Neural cell (in vitro differentiated cells): ENCODE results near the gene MSI2.

Experiments
- CTCF ChIP-seq: fragments of 450-650 bp; IDR thresholded peaks from 2 replicates; pipeline ENCODE4 v1.5.1; 2014; ENCODE audit warnings: antibody characterized with exemption, mild to moderate bottlenecking, moderate library complexity; ENCODE audit not compliant: poor library complexity, severe bottlenecking
- EP300 ChIP-seq: fragments of 450-650 bp; conservative IDR thresholded peaks from 2 replicates; pipeline ENCODE4 v1.6.1; 2014; ENCODE audit warnings: antibody characterized with exemption, mild to moderate bottlenecking, moderate library complexity; ENCODE audit not compliant: poor library complexity, severe bottlenecking
- EZH2 ChIP-seq: fragments of 200-600, 300-800 bp; shearing (Covaris generic), sonication (generic); IDR thresholded peaks from 2 replicates; pipeline ENCODE4 v1.6.1; 2014; ENCODE audit warnings: antibody characterized with exemption, low read length, borderline replicate concordance, mild to moderate bottlenecking; ENCODE audit not compliant: insufficient read depth, poor library complexity, severe bottlenecking
- MXI1 ChIP-seq: fragments of 450-650 bp; conservative IDR thresholded peaks from 2 replicates; pipeline ENCODE4 v1.6.1; 2014; ENCODE audit warnings: antibody characterized with exemption, mild to moderate bottlenecking; ENCODE audit not compliant: poor library complexity, severe bottlenecking
- POLR2AphosphoS5 ChIP-seq: IDR thresholded peaks from 2 replicates; pipeline ENCODE4 v1.6.1; 2012
- RAD21 ChIP-seq: fragments of 450-650 bp; conservative IDR thresholded peaks from 2 replicates; pipeline ENCODE4 v1.6.1; 2014; ENCODE audit warnings: antibody characterized with exemption, mild to moderate bottlenecking, moderate library complexity
- REST ChIP-seq: IDR thresholded peaks from 2 replicates; pipeline ENCODE4 v1.6.1; 2012; ENCODE audit warnings: borderline replicate concordance
- SMC3 ChIP-seq: fragments of 450-650 bp; conservative IDR thresholded peaks from 2 replicates; pipeline ENCODE4 v1.6.1; 2014; ENCODE audit warnings: antibody characterized with exemption, mild to moderate bottlenecking, moderate library complexity; ENCODE audit not compliant: poor library complexity

GRCh38 chr17:57595947-57596695 is 339.8 kb downstream of the MSI2 start:
- TF ChIP-seq EZH2 (no peak), EP300 (no peak), CTCF (no peak), REST (no peak), POLR2AphosphoS5 (no peak), RAD21 (no peak), SMC3 (no peak), MXI1 (no peak)
